PFSK-1 (cell line): Measurements from ENCODE around the gene AKAP13.

ENCODE experiments used
- FOXP2 ChIP-seq: optimal IDR thresholded peaks from 2 replicates; pipeline ENCODE3; 2011; ENCODE audit warnings: borderline replicate concordance, control low read depth, inconsistent platforms; ENCODE audit not compliant: insufficient read depth; ENCODE audit errors: extremely low read length, extremely low read depth
- POLR2AphosphoS5 ChIP-seq: IDR thresholded peaks from 2 replicates; pipeline ENCODE4 v1.6.1; 2012; ENCODE audit warnings: low read depth, mild to moderate bottlenecking, control low read depth, low read length, moderate library complexity
- REST ChIP-seq, 2 experiments: IDR thresholded peaks; 2 replicates each; pipeline versions ENCODE4 v1.6.1 to v1.8.0; 2011 to 2012; ENCODE audit warnings: low read depth in 2 of 2, low read length in 2 of 2, control low read depth in 1 of 2, inconsistent platforms in 1 of 2, mild to moderate bottlenecking in 1 of 2, moderate library complexity in 1 of 2; ENCODE audit not compliant: insufficient read depth in 1 of 2
- SIN3A ChIP-seq: IDR thresholded peaks from 2 replicates; pipeline ENCODE4 v1.6.1; 2012; ENCODE audit warnings: mild to moderate bottlenecking, low read length, moderate library complexity, borderline replicate concordance; ENCODE audit not compliant: insufficient read depth
- TAF1 ChIP-seq: IDR thresholded peaks from 2 replicates; pipeline ENCODE4 v1.6.1; 2012; ENCODE audit warnings: low read length, control low read depth, borderline replicate concordance; ENCODE audit not compliant: insufficient read depth

The AKAP13 gene

GRCh38 chr15:85646538-85647091 is 266.2 kb downstream of the AKAP13 start:
- TF ChIP-seq REST (IDR thresholded peaks at IDR 0.05; ENCODE audit: insufficient read depth in 1 of 2, low read depth in 2 of 2, low read length in 2 of 2) (peak in 1 of 2 experiments; percentile 67; a peak in 1 of 4 replicates), FOXP2 (no peak), SIN3A (0 out of 2 replicates have a peak, but pooled peaks have one; percentile 41), TAF1 (no peak), POLR2AphosphoS5 (no peak; the same call in 1 of the 2 replicates)

- TF ChIP-seq REST (IDR thresholded peaks at IDR 0.05; ENCODE audit: insufficient read depth in 1 of 2, low read depth in 2 of 2, low read length in 2 of 2) (0 out of 4 replicates have a peak, but pooled peaks of 1 of the 2 experiments have one; percentile 23), POLR2AphosphoS5 (no peak), SIN3A (no peak), TAF1 (0 out of 2 replicates have a peak, but pooled peaks have one; percentile 20)
Observed at GRCh38 chr15:85649372-85649771, 269.0 kb downstream of the AKAP13 start.

GRCh38 chr15:85651548-85651947 is 271.1 kb downstream of the AKAP13 start:
- TF ChIP-seq REST (IDR thresholded peaks at IDR 0.05; ENCODE audit: insufficient read depth in 1 of 2, low read depth in 2 of 2, low read length in 2 of 2) (no peak), SIN3A (no peak), FOXP2 (no peak), TAF1 (no peak), POLR2AphosphoS5 (no peak)

- TF ChIP-seq FOXP2 (no peak), POLR2AphosphoS5 (no peak), TAF1 (no peak), REST (IDR thresholded peaks at IDR 0.05; ENCODE audit: insufficient read depth in 1 of 2, low read depth in 2 of 2, low read length in 2 of 2) (no peak)
Observed at GRCh38 chr15:85652457-85652856, 272.1 kb downstream of the AKAP13 start.

GRCh38 chr15:85657132-85657531 is 276.7 kb downstream of the AKAP13 start:
- TF ChIP-seq TAF1 (no peak), REST (IDR thresholded peaks at IDR 0.05; ENCODE audit: insufficient read depth in 1 of 2, low read depth in 2 of 2, low read length in 2 of 2) (no peak), FOXP2 (no peak), POLR2AphosphoS5 (no peak), SIN3A (no peak)
